ENCODE results near the gene CACNG7.

CACNG7 gene

GRCh38 chr19:53897459-53897858 lies 11.6 kb upstream of the CACNG7 start:
- Histone ChIP-seq H3K36me3 (ENCODE audit: control insufficient read depth, low read depth, low read length) (no peaks in the 10 kb centered on the region), H3K27ac (ENCODE audit: low read length) (no peak overlapping the region), H3K4me1 (ENCODE audit: control insufficient read depth, low read depth, low read length) (peaks cover 18% of the 10 kb centered on the region), H3K27me3 (ENCODE audit: control insufficient read depth, insufficient read depth, low read length) (peaks cover 10% of the 10 kb centered on the region), H3K9me3 (ENCODE audit: control insufficient read depth, low read depth, low read length) (no peaks in the 10 kb centered on the region), H3K4me3 (ENCODE audit: low read length) (no peak overlapping the region), H3K9ac (ENCODE audit: low read length) (no peak overlapping the region)

- H3K9ac ChIP-seq (ENCODE audit: low read length) = peak overlapping the region; percentile 52
- H3K4me3 ChIP-seq (ENCODE audit: low read length) = peak overlapping the region; percentile 71
- H3K4me1 ChIP-seq (ENCODE audit: control insufficient read depth, low read depth, low read length) = peaks cover 18% of the 10 kb centered on the region
Observed at GRCh38 chr19:53898166-53898565, 10.9 kb upstream of the CACNG7 start.

GRCh38 chr19:53898636-53899341 lies 10.3 kb upstream of the CACNG7 start:
- peaks cover 10% of the 10 kb centered on the region for H3K27me3 ChIP-seq (ENCODE audit: control insufficient read depth, insufficient read depth, low read length)
- H3K36me3 ChIP-seq (ENCODE audit: control insufficient read depth, low read depth, low read length) = no peaks in the 10 kb centered on the region
- H3K27ac ChIP-seq (ENCODE audit: low read length) = no peak overlapping the region
- peaks cover 18% of the 10 kb centered on the region for H3K4me1 ChIP-seq (ENCODE audit: control insufficient read depth, low read depth, low read length)
- peak overlapping the region; percentile 71 for H3K4me3 ChIP-seq (ENCODE audit: low read length)
- H3K9me3 ChIP-seq (ENCODE audit: control insufficient read depth, low read depth, low read length) = no peaks in the 10 kb centered on the region
- peak overlapping the region; percentile 52 for H3K9ac ChIP-seq (ENCODE audit: low read length)

More at GRCh38 chr19:53898166-53898565, 10.9 kb upstream of the CACNG7 start:
- Histone ChIP-seq H3K27me3 (ENCODE audit: control insufficient read depth, insufficient read depth, low read length) (peaks cover 10% of the 10 kb centered on the region), H3K27ac (ENCODE audit: low read length) (no peak overlapping the region), H3K36me3 (ENCODE audit: control insufficient read depth, low read depth, low read length) (no peaks in the 10 kb centered on the region), H3K9me3 (ENCODE audit: control insufficient read depth, low read depth, low read length) (no peaks in the 10 kb centered on the region)

- Histone ChIP-seq H3K9me3 (ENCODE audit: control insufficient read depth, low read depth, low read length) (no peaks in the 10 kb centered on the region), H3K27me3 (ENCODE audit: control insufficient read depth, insufficient read depth, low read length) (peaks cover 17% of the 10 kb centered on the region), H3K9ac (ENCODE audit: low read length) (no peak overlapping the region), H3K27ac (ENCODE audit: low read length) (no peak overlapping the region), H3K4me3 (ENCODE audit: low read length) (no peak overlapping the region), H3K4me1 (ENCODE audit: control insufficient read depth, low read depth, low read length) (peaks cover 22% of the 10 kb centered on the region), H3K36me3 (ENCODE audit: control insufficient read depth, low read depth, low read length) (no peaks in the 10 kb centered on the region)
Observed at GRCh38 chr19:53900191-53900860, 8.8 kb upstream of the CACNG7 start.

GRCh38 chr19:53903055-53903680 lies 5.9 kb upstream of the CACNG7 start:
- H3K27ac ChIP-seq (ENCODE audit: low read length) = peak overlapping the region; percentile 51
- no peak overlapping the region for H3K4me3 ChIP-seq (ENCODE audit: low read length)
- H3K36me3 ChIP-seq (ENCODE audit: control insufficient read depth, low read depth, low read length) = no peaks in the 10 kb centered on the region
- H3K9me3 ChIP-seq (ENCODE audit: control insufficient read depth, low read depth, low read length) = no peaks in the 10 kb centered on the region
- peak overlapping the region; percentile 37 for H3K9ac ChIP-seq (ENCODE audit: low read length)
- H3K4me1 ChIP-seq (ENCODE audit: control insufficient read depth, low read depth, low read length) = peaks cover 6% of the 10 kb centered on the region
- peaks cover 33% of the 10 kb centered on the region for H3K27me3 ChIP-seq (ENCODE audit: control insufficient read depth, insufficient read depth, low read length)

- peaks cover 4% of the 10 kb centered on the region for H3K4me1 ChIP-seq (ENCODE audit: control insufficient read depth, low read depth, low read length)
- H3K9ac ChIP-seq (ENCODE audit: low read length) = no peak overlapping the region
- H3K27me3 ChIP-seq (ENCODE audit: control insufficient read depth, insufficient read depth, low read length) = peaks cover 33% of the 10 kb centered on the region
- H3K4me3 ChIP-seq (ENCODE audit: low read length) = no peak overlapping the region
- no peaks in the 10 kb centered on the region for H3K9me3 ChIP-seq (ENCODE audit: control insufficient read depth, low read depth, low read length)
- H3K36me3 ChIP-seq (ENCODE audit: control insufficient read depth, low read depth, low read length) = no peaks in the 10 kb centered on the region
- no peak overlapping the region for H3K27ac ChIP-seq (ENCODE audit: low read length)
Observed at GRCh38 chr19:53904909-53905308, 4.2 kb upstream of the CACNG7 start.

- H3K4me1 ChIP-seq (ENCODE audit: control insufficient read depth, low read depth, low read length) = peaks cover 8% of the 10 kb centered on the region
- no peak overlapping the region for H3K4me3 ChIP-seq (ENCODE audit: low read length)
- no peaks in the 10 kb centered on the region for H3K36me3 ChIP-seq (ENCODE audit: control insufficient read depth, low read depth, low read length)
- H3K27ac ChIP-seq (ENCODE audit: low read length) = no peak overlapping the region
- no peak overlapping the region for H3K9ac ChIP-seq (ENCODE audit: low read length)
- peaks cover 38% of the 10 kb centered on the region for H3K27me3 ChIP-seq (ENCODE audit: control insufficient read depth, insufficient read depth, low read length)
- H3K9me3 ChIP-seq (ENCODE audit: control insufficient read depth, low read depth, low read length) = no peaks in the 10 kb centered on the region
Observed at GRCh38 chr19:53905787-53906186, 3.3 kb upstream of the CACNG7 start.

- Histone ChIP-seq H3K4me3 (ENCODE audit: low read length) (peak overlapping the region; percentile 62), H3K27ac (ENCODE audit: low read length) (no peak overlapping the region), H3K9ac (ENCODE audit: low read length) (no peak overlapping the region), H3K27me3 (ENCODE audit: control insufficient read depth, insufficient read depth, low read length) (peaks cover 40% of the 10 kb centered on the region), H3K9me3 (ENCODE audit: control insufficient read depth, low read depth, low read length) (no peaks in the 10 kb centered on the region), H3K4me1 (ENCODE audit: control insufficient read depth, low read depth, low read length) (peaks cover 8% of the 10 kb centered on the region), H3K36me3 (ENCODE audit: control insufficient read depth, low read depth, low read length) (no peaks in the 10 kb centered on the region)
Observed at GRCh38 chr19:53906211-53907192, 2.6 kb upstream of the CACNG7 start.

GRCh38 chr19:53907193-53907581 lies 1.9 kb upstream of the CACNG7 start:
- Histone ChIP-seq H3K27me3 (ENCODE audit: control insufficient read depth, insufficient read depth, low read length) (peaks cover 40% of the 10 kb centered on the region), H3K9ac (ENCODE audit: low read length) (no peak overlapping the region), H3K4me1 (ENCODE audit: control insufficient read depth, low read depth, low read length) (peaks cover 8% of the 10 kb centered on the region), H3K4me3 (ENCODE audit: low read length) (no peak overlapping the region), H3K27ac (ENCODE audit: low read length) (no peak overlapping the region), H3K36me3 (ENCODE audit: control insufficient read depth, low read depth, low read length) (no peaks in the 10 kb centered on the region), H3K9me3 (ENCODE audit: control insufficient read depth, low read depth, low read length) (no peaks in the 10 kb centered on the region)

DNA sequence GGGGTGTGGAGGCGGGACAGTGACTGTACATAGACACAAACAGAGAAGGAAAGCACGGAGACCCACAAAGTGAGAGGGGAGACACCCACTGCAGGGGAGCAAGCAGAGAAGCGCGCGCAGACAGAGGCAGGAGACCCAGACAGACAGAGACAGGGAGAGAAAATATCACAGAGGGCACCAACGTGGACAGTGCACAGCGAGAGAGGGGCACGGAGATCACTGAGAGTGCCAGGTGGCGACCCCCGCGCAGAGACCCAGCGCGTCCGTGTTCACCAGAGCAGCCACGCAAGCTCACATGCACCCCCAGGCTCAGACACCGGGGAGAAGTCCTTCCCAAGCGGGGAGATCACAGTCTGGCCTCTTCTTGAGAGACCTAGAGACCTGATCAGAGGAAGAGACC lies 1.4 kb upstream of the CACNG7 start:
- Histone ChIP-seq H3K36me3 (ENCODE audit: control insufficient read depth, low read depth, low read length) (no peaks in the 10 kb centered on the region), H3K9me3 (ENCODE audit: control insufficient read depth, low read depth, low read length) (no peaks in the 10 kb centered on the region), H3K27me3 (ENCODE audit: control insufficient read depth, insufficient read depth, low read length) (peaks cover 40% of the 10 kb centered on the region), H3K4me3 (ENCODE audit: low read length) (peak overlapping the region; percentile 60), H3K27ac (ENCODE audit: low read length) (no peak overlapping the region), H3K4me1 (ENCODE audit: control insufficient read depth, low read depth, low read length) (peaks cover 8% of the 10 kb centered on the region), H3K9ac (ENCODE audit: low read length) (no peak overlapping the region)
